ENCODE data around the gene DSTN. TPM values are rescaled to one million over a fixed set of nuclear protein-coding genes. Genes with fewer than 3 reads are reported as not detected.

The DSTN gene
- total and polyA plus RNA-seq, 2 of the 4 experiments (the other 2 are of a cell fraction): 221 to 269 TPM

DNA sequence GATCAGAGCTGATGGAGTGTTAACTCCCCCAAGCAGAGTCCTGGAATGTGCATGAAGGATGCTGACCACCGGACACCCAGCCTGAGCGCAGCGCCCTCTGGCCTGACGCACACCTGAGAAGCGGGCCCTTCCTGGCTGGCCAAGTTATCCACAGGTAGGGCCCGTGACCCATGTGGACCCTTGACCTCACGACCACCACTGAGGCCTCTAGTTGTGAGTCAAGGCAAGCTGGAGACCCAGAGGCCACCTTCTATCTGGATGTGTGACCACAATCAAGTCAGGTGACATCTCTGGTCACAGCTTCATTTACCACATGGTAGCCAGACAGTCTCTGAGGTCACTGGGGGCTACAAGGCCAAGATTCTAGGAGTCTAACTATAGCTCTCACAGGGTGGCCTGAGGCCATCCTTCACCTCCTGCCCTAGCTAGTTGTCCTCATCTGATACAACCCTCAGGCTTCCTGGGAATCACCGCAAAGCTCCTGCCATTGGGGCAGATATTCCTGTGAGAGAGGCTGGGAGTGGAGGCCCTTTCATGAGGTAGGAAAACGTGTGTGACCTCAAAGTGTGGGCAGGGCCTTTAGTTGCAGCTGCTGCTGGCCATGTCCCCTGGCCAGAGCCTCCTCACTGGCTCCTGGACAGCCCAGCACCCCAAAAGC lies 53.1 kb downstream of the DSTN start:
- Histone ChIP-seq H4K5ac (ENCODE audit: low read depth, low read length) (no peak overlapping the region), H3K14ac (replicated peaks; ENCODE audit: low read depth, low read length) (no peak overlapping the region), H2AK5ac (ENCODE audit: low read depth, low read length) (no peak overlapping the region), H3K56ac (ENCODE audit: extremely low read depth, insufficient read depth, low read length) (no peak overlapping the region), H3K9me3 (ENCODE audit: control insufficient read depth, insufficient read depth, low read length) (no peaks in the 10 kb centered on the region), H2BK20ac (ENCODE audit: low read depth, low read length) (no peak overlapping the region), H3K18ac (ENCODE audit: low read depth, low read length) (no peak overlapping the region), H3K4ac (ENCODE audit: low read depth, low read length) (no peak overlapping the region), H3K79me1 (ENCODE audit: low read depth in 1 of 2, low read length in 2 of 2) (peaks cover 24 to 74% of the 10 kb centered on the region in 2 experiments), H3K36me3 (ENCODE audit: control insufficient read depth, insufficient read depth, low read length) (peaks cover 96% of the 10 kb centered on the region), H3K27ac (ENCODE audit: insufficient read depth, low read length) (no peak overlapping the region), H3K27me3 (ENCODE audit: control insufficient read depth, insufficient read depth, low read length) (no peaks in the 10 kb centered on the region), H4K20me1 (ENCODE audit: insufficient read depth, low read length) (peaks cover 67% of the 10 kb centered on the region), H4K8ac (ENCODE audit: low read depth in 2 of 2, low read length in 2 of 2) (no peak overlapping the region), H4K91ac (ENCODE audit: insufficient read depth, low read depth, low read length) (no peak overlapping the region), H2BK15ac (ENCODE audit: low read depth, low read length) (no peak overlapping the region), H2AK9ac (replicated peaks; ENCODE audit: low read depth, low read length, poor library complexity) (no peak overlapping the region), H2AFZ (replicated peaks; ENCODE audit: low read length, poor library complexity) (no peak overlapping the region), H3K4me1 (ENCODE audit: control insufficient read depth, insufficient read depth, low read length) (no peaks in the 10 kb centered on the region), H3K23ac (ENCODE audit: low read depth, low read length) (no peak overlapping the region), H3K4me2 (ENCODE audit: low read depth, low read length) (no peak overlapping the region), H3K9ac (ENCODE audit: low read depth, low read length) (no peak overlapping the region), H2BK5ac (ENCODE audit: low read depth, low read length, poor library complexity, severe bottlenecking) (no peak overlapping the region), H2BK120ac (ENCODE audit: low read depth, low read length) (no peak overlapping the region), H3K9me1 (ENCODE audit: insufficient read depth, low read length) (no peaks in the 10 kb centered on the region), H3K4me3 (ENCODE audit: insufficient read depth, low read depth, low read length) (no peak overlapping the region)
- ATAC-seq (ENCODE audit: low read depth): no peak
- BruUV-seq (replicated peaks): no TSS peak
- dilution Hi-C loops (cut with HindIII; ENCODE audit: low sequenced_read_pairs, unreplicated experiment): no loop called here
- DNase-seq: no peak
- ChIA-PET POLR2A (ENCODE audit: unreplicated experiment) (no interaction called here), CTCF (no interaction called here)
- TF ChIP-seq CHD1 (IDR thresholded peaks at IDR 0.05; ENCODE audit: low read depth, low read length) (no peak), NFE2L2 (IDR thresholded peaks at IDR 0.05; ENCODE audit: low read depth, low read length) (no peak), MXI1 (IDR thresholded peaks at IDR 0.05; ENCODE audit: borderline replicate concordance, low read depth, low read length) (no peak), CEBPB (IDR thresholded peaks at IDR 0.05; ENCODE audit: low read depth, low read length) (no peak), SMC3 (IDR thresholded peaks at IDR 0.05; ENCODE audit: low read depth, low read length) (no peak), RCOR1 (IDR thresholded peaks at IDR 0.05; ENCODE audit: insufficient replicate concordance, low read length) (no peak), MAFK (IDR thresholded peaks at IDR 0.05; ENCODE audit: low read depth, low read length) (no peak), RAD21 (IDR thresholded peaks at IDR 0.05; ENCODE audit: low read length) (no peak), BHLHE40 (IDR thresholded peaks at IDR 0.05; ENCODE audit: low read depth, low read length) (no peak), RFX5 (IDR thresholded peaks at IDR 0.05; ENCODE audit: low read depth, low read length) (no peak), FOS (IDR thresholded peaks at IDR 0.05; ENCODE audit: low read depth, low read length) (no peak), POLR2A (IDR thresholded peaks at IDR 0.05; ENCODE audit: low read depth, low read length) (no peak), MAZ (IDR thresholded peaks at IDR 0.05; ENCODE audit: borderline replicate concordance, low read depth, low read length) (no peak)
- TF ChIP-seq, protein P1, sequence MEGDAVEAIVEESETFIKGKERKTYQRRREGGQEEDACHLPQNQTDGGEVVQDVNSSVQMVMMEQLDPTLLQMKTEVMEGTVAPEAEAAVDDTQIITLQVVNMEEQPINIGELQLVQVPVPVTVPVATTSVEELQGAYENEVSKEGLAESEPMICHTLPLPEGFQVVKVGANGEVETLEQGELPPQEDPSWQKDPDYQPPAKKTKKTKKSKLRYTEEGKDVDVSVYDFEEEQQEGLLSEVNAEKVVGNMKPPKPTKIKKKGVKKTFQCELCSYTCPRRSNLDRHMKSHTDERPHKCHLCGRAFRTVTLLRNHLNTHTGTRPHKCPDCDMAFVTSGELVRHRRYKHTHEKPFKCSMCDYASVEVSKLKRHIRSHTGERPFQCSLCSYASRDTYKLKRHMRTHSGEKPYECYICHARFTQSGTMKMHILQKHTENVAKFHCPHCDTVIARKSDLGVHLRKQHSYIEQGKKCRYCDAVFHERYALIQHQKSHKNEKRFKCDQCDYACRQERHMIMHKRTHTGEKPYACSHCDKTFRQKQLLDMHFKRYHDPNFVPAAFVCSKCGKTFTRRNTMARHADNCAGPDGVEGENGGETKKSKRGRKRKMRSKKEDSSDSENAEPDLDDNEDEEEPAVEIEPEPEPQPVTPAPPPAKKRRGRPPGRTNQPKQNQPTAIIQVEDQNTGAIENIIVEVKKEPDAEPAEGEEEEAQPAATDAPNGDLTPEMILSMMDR (conservative IDR thresholded peaks at IDR 0.05; ENCODE audit: low read depth, low read length): no peak
- TF ChIP-seq, protein P2, sequence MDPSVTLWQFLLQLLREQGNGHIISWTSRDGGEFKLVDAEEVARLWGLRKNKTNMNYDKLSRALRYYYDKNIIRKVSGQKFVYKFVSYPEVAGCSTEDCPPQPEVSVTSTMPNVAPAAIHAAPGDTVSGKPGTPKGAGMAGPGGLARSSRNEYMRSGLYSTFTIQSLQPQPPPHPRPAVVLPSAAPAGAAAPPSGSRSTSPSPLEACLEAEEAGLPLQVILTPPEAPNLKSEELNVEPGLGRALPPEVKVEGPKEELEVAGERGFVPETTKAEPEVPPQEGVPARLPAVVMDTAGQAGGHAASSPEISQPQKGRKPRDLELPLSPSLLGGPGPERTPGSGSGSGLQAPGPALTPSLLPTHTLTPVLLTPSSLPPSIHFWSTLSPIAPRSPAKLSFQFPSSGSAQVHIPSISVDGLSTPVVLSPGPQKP (IDR thresholded peaks at IDR 0.05; ENCODE audit: borderline replicate concordance, low read depth, low read length): no peak
- in situ Hi-C loops (cut with MboI; ENCODE audit: low sequenced_read_pairs): no loop called here
- 98% methylated on average over 7 of the region's 9 CpGs; no CpG with 5 or more reads in 1 of the 2 experiments for WGBS, 2 experiments (ENCODE audit: extremely low coverage in 2 of 2, insufficient read length in 1 of 2)
- intact Hi-C loops (cut with micrococcal nuclease): no loop called here
